ENCODE data around the gene RAMAC. TPM values are rescaled to one million over a fixed set of nuclear protein-coding genes. Genes with fewer than 3 reads are reported as not detected.

The RAMAC gene
- 51.1 and 66.6 TPM in 2 replicates for total RNA-seq

DNA sequence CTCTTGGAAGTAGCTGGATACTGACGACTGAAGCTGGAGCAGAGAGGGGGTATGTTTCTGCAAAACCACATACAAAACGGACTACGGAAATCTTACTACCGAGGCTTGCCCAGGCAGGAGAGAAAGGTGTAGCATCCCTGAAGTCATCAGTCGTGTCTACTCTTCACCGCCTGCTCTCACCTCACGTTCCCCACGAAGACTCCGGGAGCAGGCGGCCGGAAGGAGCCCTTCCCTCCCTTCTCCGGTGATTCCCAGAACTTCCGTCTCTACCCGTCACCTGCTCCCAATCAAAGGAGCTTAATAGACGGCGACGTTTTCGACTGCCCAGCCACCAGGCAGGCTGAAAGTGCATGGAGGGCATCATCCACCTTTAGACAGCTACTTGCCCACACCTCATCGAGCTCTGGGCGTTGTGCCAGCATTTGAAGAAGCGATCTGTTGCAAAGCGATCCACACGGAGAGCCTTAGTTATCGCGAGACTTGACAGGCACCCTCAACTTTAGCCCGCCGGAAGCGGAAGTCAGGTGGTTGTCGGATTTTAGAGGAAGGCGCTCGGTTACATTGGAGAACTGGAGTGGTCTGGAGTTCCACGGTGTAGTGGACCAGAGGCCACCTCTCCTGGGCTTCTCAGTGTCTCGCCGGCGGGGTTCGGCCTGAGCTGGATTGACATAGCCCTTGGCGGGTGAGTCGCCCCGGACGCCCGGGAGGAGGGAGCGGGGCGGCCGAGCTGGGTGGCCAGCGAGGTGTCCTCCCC lies at the start of gene RAMAC:
Gene RAMAC (plus strand): TSS at position 523 of the 754 bp plus-strand sequence. CDS start 2,809 bp downstream, outside the sequence.

DNA sequence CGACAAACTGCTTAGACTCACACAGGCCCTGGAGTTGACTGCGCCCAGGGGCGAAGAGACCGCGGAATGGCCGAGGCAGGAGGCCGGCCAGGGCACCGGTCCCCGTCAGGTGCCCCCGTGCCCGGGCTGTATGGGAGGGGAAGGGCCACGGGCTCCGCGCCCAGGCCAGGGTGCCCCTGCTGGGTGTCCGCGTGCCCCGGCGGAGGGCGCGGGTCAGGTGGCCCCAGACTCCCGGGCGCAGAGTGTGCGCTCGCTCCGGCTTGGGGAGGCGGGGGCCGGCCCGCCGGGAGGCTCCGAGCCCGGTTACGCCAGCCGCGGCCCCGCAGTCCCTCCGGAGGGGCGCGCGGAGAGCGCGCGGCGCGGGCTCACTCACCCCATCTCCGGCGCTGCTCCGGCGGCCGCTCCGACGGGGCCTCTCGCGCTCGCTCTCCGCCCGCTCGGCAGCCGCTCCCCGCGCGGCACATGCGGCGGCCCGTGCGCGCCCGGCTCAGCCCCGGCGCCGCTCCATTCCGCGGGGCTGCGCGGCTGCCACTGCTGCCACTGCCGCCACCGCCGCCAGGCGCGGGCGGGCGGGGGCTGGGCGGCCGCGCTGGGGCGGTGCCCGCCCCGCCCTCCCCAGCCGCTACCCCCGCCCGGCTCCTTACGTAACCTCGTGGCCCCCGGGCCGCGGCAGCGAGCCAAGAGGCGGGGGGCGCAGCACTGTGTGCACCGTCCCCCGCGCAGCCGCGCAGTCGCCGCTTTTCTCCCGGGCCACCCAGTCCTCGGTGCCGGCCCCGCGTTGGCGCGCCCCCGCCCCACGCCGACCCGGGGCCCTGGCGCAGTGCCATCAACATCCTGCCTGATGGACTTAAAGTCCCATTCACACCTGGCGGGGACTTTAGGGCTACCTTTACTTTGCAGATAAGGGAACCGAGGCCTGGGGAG lies 33.6 kb upstream of the RAMAC start, which contains the start of gene HOMER2:
Gene HOMER2 (minus strand): TSS at position 563 of the 924 bp plus-strand sequence. CDS start 185 bp downstream, at position 378.

DNA sequence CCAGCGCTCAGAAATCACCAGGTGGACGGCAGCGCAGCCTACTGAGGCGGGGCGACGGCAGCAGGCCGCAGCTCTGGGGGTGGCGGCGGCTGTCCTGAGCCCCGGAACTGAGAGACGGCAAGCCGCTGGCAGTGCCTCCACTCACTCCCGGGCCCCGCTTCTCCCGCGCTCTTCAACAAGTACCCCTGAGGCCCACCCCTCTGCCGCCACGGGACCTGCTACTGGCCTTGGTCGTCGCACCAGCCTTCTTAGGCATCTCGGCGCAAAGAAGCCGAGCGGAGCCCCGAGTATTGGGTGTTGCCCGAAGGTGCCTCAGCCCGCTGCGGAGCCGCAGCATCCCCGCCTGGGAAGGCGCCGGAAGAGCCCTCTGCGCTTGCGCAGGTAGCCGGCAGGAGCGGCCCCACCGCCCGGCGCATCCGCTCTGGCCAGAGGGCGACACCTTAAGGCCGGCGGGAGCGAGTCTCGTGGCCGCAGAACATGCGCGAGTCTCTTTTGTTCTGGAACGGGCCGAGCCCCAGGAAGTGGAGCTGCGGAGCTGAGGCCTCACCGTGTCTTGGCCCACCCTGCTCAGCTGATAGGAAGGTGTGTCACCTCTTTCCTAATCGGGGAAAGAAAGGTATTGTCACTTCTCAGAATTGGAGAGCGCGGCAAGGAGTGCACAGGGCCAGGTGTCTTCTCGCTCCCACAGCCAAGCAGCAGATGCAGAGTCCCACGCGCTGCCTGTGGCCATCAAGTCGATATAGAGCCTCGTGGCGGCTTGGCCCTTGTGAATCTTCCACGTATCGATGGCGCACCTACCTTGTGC lies 25.5 kb downstream of the RAMAC start, which contains the start of gene C15orf40:
Gene C15orf40 (minus strand): TSS at position 369 of the 805 bp plus-strand sequence. CDS start 32 bp downstream, at position 337.

Other genes with a start within 250 kb of the RAMAC start
- gene FSD2, start 180.1 kb upstream of the RAMAC start, total RNA-seq, result not detected in 2 replicates
- 4.8 and 7.4 TPM in 2 replicates for gene WHAMM, start 176.6 kb upstream of the RAMAC start, total RNA-seq
- gene HOMER2, start 33.5 kb upstream of the RAMAC start, total RNA-seq, result 39.0 and 99.1 TPM in 2 replicates
- 7.8 and 11.6 TPM in 2 replicates for gene C15orf40, start 25.4 kb downstream of the RAMAC start, total RNA-seq
- 70.7 and 72.3 TPM in 2 replicates for gene BTBD1, start 81.0 kb downstream of the RAMAC start, total RNA-seq
- 0.71 and 1.7 TPM in 2 replicates for gene TM6SF1, start 121.4 kb downstream of the RAMAC start, total RNA-seq
- gene HDGFL3, start 221.6 kb downstream of the RAMAC start, total RNA-seq, result 29.7 and 69.7 TPM in 2 replicates

Data from nasal cavity respiratory epithelium epithelial cell of viscerocranial mucosa (primary cell).